GM12878 (cell line): ENCODE data around the gene TMEM170B. TPM values are rescaled to one million over a fixed set of nuclear protein-coding genes. Genes with fewer than 3 reads are reported as not detected.

Experiments
- ATAC-seq: fragments of 200-7000 bp; cut with Tn5 transposase; 3 replicates; pipeline ENCODE4 v1.9.1; 2020; ENCODE audit warnings: mild to moderate bottlenecking, moderate library complexity
- BruUV-seq: library from RNA; stranded (reverse); fragments of 400-500 nt; replicated peaks from 2 replicates; lab custom pipeline; 2021; lab: Mats Ljungman, UMichigan
- CTCF ChIA-PET: fragments of 300-600 bp; sonication (Branson Sonifier 250); formaldehyde crosslinking; extraction: SDS; loops from one replicate; lab custom pipeline; 2021; ENCODE audit warnings: inconsistent platforms; lab: Yijun Ruan, JAX
- POLR2A ChIA-PET: fragments of 350-600 bp; formaldehyde crosslinking; extraction: SDS; loops from one replicate; lab custom pipeline; 2021; ENCODE audit warnings: inconsistent platforms; lab: Charles Lee
- RAD21 ChIA-PET: fragments of 300-600 bp; sonication (Branson Sonifier 250); formaldehyde crosslinking; loops from one replicate; lab custom pipeline; 2023; ENCODE audit warnings: antibody characterized with exemption; ENCODE audit not compliant: unreplicated experiment; lab: Charles Lee
- SMC1A ChIA-PET: fragments of 300-600 bp; sonication (Branson Sonifier 250); formaldehyde crosslinking; loops from one replicate; lab custom pipeline; 2023; ENCODE audit not compliant: unreplicated experiment, uncharacterized antibody; lab: Charles Lee
- DNase-seq: peaks from one replicate; pipeline ENCODE4 v3.0.0-alpha.2; 2011; ENCODE audit warnings: low read depth, low spot score
- FAIRE-seq: peaks from 3 replicates; lab custom pipeline; 2011; peaks lifted over from hg19 to GRCh38; lab: Jason Lieb, UNC
- H2AFZ ChIP-seq: 2 replicates; pipeline ENCODE4 v1.6.0; 2011; ENCODE audit warnings: low read depth, low read length, control low read depth; ENCODE audit not compliant: control insufficient read depth
- H3K27ac ChIP-seq: 2 replicates; pipeline ENCODE4 v1.5.1; 2011; ENCODE audit warnings: control low read depth; ENCODE audit not compliant: control insufficient read depth, insufficient read depth
- H3K27me3 ChIP-seq, 2 experiments: replicated peaks in 1 of 2; 2 replicates each; pipeline versions ENCODE4 v1.6.0 to v1.6.1; 2011; ENCODE audit warnings: low read length in 1 of 2; ENCODE audit not compliant: control insufficient read depth in 2 of 2, insufficient read depth in 2 of 2
- H3K36me3 ChIP-seq, 2 experiments: 2 replicates each; pipeline ENCODE4 v1.5.1; 2011; ENCODE audit warnings: low read length in 1 of 2; ENCODE audit not compliant: control insufficient read depth in 2 of 2, insufficient read depth in 2 of 2
- H3K4me1 ChIP-seq: 2 replicates; pipeline ENCODE4 v1.6.1; 2011; ENCODE audit warnings: mild to moderate bottlenecking, low read length, moderate library complexity, mixed read lengths; ENCODE audit not compliant: control insufficient read depth, insufficient read depth
- H3K4me2 ChIP-seq: 2 replicates; pipeline ENCODE4 v1.6.0; 2011; ENCODE audit warnings: control low read depth; ENCODE audit not compliant: control insufficient read depth, insufficient read depth
- H3K4me3 ChIP-seq: fragments of 200-600 bp; sonication (generic); 2 replicates; pipeline ENCODE4 v1.5.1; 2016
- H3K79me2 ChIP-seq: 2 replicates; pipeline ENCODE4 v1.6.0; 2011; ENCODE audit warnings: low read length; ENCODE audit not compliant: control insufficient read depth, insufficient read depth
- H3K9ac ChIP-seq: 2 replicates; pipeline ENCODE4 v1.8.0; 2011; ENCODE audit warnings: low read length, control low read depth, mixed read lengths; ENCODE audit not compliant: control insufficient read depth, insufficient read depth
- H3K9me3 ChIP-seq: replicated peaks from 3 replicates; pipeline ENCODE4 v1.5.1; 2011; ENCODE audit warnings: mild to moderate bottlenecking, low read length; ENCODE audit not compliant: control insufficient read depth, insufficient read depth
- H4K20me1 ChIP-seq: 2 replicates; pipeline ENCODE4 v1.6.0; 2011; ENCODE audit not compliant: control insufficient read depth, insufficient read depth
- CREB1 ChIP-seq: IDR thresholded peaks from 2 replicates; pipeline ENCODE4 v1.6.1; 2012; ENCODE audit warnings: low read depth, mild to moderate bottlenecking, inconsistent platforms
- ELK1 ChIP-seq: IDR thresholded peaks from 2 replicates; pipeline ENCODE4 v1.6.1; 2012; ENCODE audit warnings: low read depth, low read length, improper control_type of control experiment
- ETV6 ChIP-seq, 2 experiments: fragments of 450-650 bp in 1 of 2; IDR thresholded peaks in 1 of 2; conservative IDR thresholded peaks in 1 of 2; 2 replicates each; pipeline ENCODE4 v1.6.1; 2014; ENCODE audit warnings: antibody characterized with exemption in 1 of 2, borderline replicate concordance in 1 of 2, low read depth in 1 of 2, mild to moderate bottlenecking in 1 of 2, moderate library complexity in 1 of 2
- KLF5 ChIP-seq: fragments of 450-650 bp; IDR thresholded peaks from 2 replicates; pipeline ENCODE4 v1.6.1; 2014; ENCODE audit warnings: mild to moderate bottlenecking; ENCODE audit not compliant: partially characterized antibody
- RELB ChIP-seq: fragments of 450-650 bp; IDR thresholded peaks from 2 replicates; pipeline ENCODE4 v1.6.1; 2017; ENCODE audit warnings: low read depth, mild to moderate bottlenecking, moderate library complexity
- SKIL ChIP-seq: fragments of 450-650 bp; IDR thresholded peaks from 2 replicates; pipeline ENCODE4 v1.6.1; 2017; ENCODE audit warnings: mild to moderate bottlenecking, low read depth, inconsistent platforms; ENCODE audit not compliant: poor library complexity, severe bottlenecking
- ZBTB40 ChIP-seq: fragments of 450-650 bp; IDR thresholded peaks from 2 replicates; pipeline ENCODE4 v1.6.1; 2016; ENCODE audit warnings: mild to moderate bottlenecking, moderate library complexity, borderline replicate concordance
- WGBS: methylation state at CpG from one replicate; pipeline ENCODE4 v1.1.6; 2016; ENCODE audit warnings: low lambda C conversion rate; ENCODE audit not compliant: insufficient replicate concordance, insufficient coverage; ENCODE audit errors: missing lambda C conversion rate; 5-methylcytosine and 5-hydroxymethylcytosine counted together
- in situ Hi-C: fragments of 300-500 bp; cut with MboI; formaldehyde crosslinking; loops from 9 replicates; pipeline ENCODE4 v1.14.3; 2018; ENCODE audit warnings: mixed read lengths
- intact Hi-C: fragments of 100-400 bp; cut with micrococcal nuclease; formaldehyde crosslinking; loops from one replicate; pipeline ENCODE4 v1.14.2; 2022; ENCODE audit not compliant: unreplicated experiment
- polyA plus RNA-seq, 11 experiments: library from polyadenylated mRNA; depleted of rRNA in 4 of 11; unstranded in 6 of 11; stranded (reverse) in 5 of 11; fragments of >200 nt; fragmentation: Nextera tagmentation in 4 of 11; fragmentation: Illumina TruSeq in 1 of 11; extraction: Ambion mirVana in 4 of 11; extraction: Trizol in 1 of 11; gene quantifications; 1 replicate in 1 of 11; 2 replicates in 10 of 11; pipeline versions ENCODE4 v1.2.1 to v1.2.3, GENCODE V29; 2011 to 2016; ENCODE audit warnings: inconsistent platforms in 2 of 11, missing spikeins in 2 of 11, low read depth in 1 of 11
- total RNA-seq, 4 experiments: library from RNA; depleted of rRNA in 3 of 4; stranded (reverse); fragments of >200 nt in 3 of 4; fragmentation: Illumina TruSeq in 1 of 4; extraction: Trizol in 1 of 4; gene quantifications; 2 replicates each; pipeline versions ENCODE4 v1.2.1 to v1.2.3, GENCODE V29; 2013 to 2021
- TF ChIP-seq, protein P1 (sequence below): fragments of 450-650 bp; IDR thresholded peaks from 2 replicates; pipeline ENCODE4 v1.6.1; 2018; ENCODE audit warnings: mild to moderate bottlenecking, low read depth, moderate library complexity; ENCODE audit not compliant: partially characterized antibody
- TF ChIP-seq, protein P2 (sequence below): IDR thresholded peaks from 2 replicates; pipeline ENCODE4 v1.6.1; 2012; ENCODE audit warnings: low read depth, low read length, improper control_type of control experiment

The TMEM170B gene
- total and polyA plus RNA-seq, 10 of the 15 experiments (the other 5 are each of a cell fraction or from before 2014, with no cell fraction given): 0.38 to 10.3 (median 4.2) TPM

GRCh38 chr6:11534561-11534960 lies 3.0 kb upstream of the TMEM170B start:
- WGBS: 95% methylated on average over 5 of the region's 5 CpGs
- intact Hi-C loops: no loop called here
- no TSS peak for BruUV-seq
- TF ChIP-seq ELK1 (no peak), ETV6 (conservative IDR thresholded peaks at IDR 0.05 in 1 of 2, IDR thresholded peaks at IDR 0.05 in 1 of 2; ENCODE audit: borderline replicate concordance in 1 of 2, low read depth in 1 of 2) (no peak), SKIL (no peak), KLF5 (no peak), ZBTB40 (no peak), CREB1 (no peak), RELB (no peak)
- TF ChIP-seq, protein P1, sequence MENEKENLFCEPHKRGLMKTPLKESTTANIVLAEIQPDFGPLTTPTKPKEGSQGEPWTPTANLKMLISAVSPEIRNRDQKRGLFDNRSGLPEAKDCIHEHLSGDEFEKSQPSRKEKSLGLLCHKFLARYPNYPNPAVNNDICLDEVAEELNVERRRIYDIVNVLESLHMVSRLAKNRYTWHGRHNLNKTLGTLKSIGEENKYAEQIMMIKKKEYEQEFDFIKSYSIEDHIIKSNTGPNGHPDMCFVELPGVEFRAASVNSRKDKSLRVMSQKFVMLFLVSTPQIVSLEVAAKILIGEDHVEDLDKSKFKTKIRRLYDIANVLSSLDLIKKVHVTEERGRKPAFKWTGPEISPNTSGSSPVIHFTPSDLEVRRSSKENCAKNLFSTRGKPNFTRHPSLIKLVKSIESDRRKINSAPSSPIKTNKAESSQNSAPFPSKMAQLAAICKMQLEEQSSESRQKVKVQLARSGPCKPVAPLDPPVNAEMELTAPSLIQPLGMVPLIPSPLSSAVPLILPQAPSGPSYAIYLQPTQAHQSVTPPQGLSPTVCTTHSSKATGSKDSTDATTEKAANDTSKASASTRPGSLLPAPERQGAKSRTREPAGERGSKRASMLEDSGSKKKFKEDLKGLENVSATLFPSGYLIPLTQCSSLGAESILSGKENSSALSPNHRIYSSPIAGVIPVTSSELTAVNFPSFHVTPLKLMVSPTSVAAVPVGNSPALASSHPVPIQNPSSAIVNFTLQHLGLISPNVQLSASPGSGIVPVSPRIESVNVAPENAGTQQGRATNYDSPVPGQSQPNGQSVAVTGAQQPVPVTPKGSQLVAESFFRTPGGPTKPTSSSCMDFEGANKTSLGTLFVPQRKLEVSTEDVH: no peak
- TF ChIP-seq, protein P2, sequence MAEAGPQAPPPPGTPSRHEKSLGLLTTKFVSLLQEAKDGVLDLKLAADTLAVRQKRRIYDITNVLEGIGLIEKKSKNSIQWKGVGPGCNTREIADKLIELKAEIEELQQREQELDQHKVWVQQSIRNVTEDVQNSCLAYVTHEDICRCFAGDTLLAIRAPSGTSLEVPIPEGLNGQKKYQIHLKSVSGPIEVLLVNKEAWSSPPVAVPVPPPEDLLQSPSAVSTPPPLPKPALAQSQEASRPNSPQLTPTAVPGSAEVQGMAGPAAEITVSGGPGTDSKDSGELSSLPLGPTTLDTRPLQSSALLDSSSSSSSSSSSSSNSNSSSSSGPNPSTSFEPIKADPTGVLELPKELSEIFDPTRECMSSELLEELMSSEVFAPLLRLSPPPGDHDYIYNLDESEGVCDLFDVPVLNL: no peak

More at GRCh38 chr6:11534561-11534960, 3.0 kb upstream of the TMEM170B start:
- no peak for DNase-seq
- no peaks in the 10 kb centered on the region for H3K9me3 ChIP-seq
- H3K9ac ChIP-seq: no peak overlapping the region
- ChIA-PET SMC1A (no interaction called here), POLR2A (interaction anchor here (0.6 kb wide), 1 partner anchor 7 kb away, joined by 3 read pairs; no protein-coding TSS in a partner anchor), RAD21 (no interaction called here), CTCF (interaction anchor here (1.3 kb wide), 1 partner anchor 41 kb away, joined by 3 read pairs; no protein-coding TSS in a partner anchor)
- ATAC-seq: no peak
- H2AFZ ChIP-seq: no peak overlapping the region
- no peak overlapping the region for H3K4me3 ChIP-seq
- H3K4me2 ChIP-seq: no peak overlapping the region
- H3K27me3 ChIP-seq: no peaks in the 10 kb centered on the region
- no peak overlapping the region for H3K27ac ChIP-seq
- H4K20me1 ChIP-seq: no peaks in the 10 kb centered on the region
- in situ Hi-C loops: no loop called here
- H3K79me2 ChIP-seq: peaks cover 15% of the 10 kb centered on the region
- H3K4me1 ChIP-seq: no peaks in the 10 kb centered on the region; the same call in 1 of the 2 replicates
- FAIRE-seq: no peak
- H3K36me3 ChIP-seq: no peaks in the 10 kb centered on the region
